Measurements from ENCODE around the gene CDH24. TPM values are rescaled to one million over a fixed set of nuclear protein-coding genes. Genes with fewer than 3 reads are reported as not detected.
"Not testable (repeated sequence)": the region's sequence is repeated elsewhere in the genome, so short reads cannot be mapped to it uniquely, and the experiment has no call there.

Gene CDH24
- polyA plus RNA-seq, 3 donors, result 22.9 to 38.2 (median 23.9) TPM

- no peak for DNase-seq
Observed at GRCh38 chr14:23021889-23022442, 35.4 kb downstream of the CDH24 start.

- DNase-seq, result no peak
Observed at GRCh38 chr14:23021434-23021833, 35.9 kb downstream of the CDH24 start.

GRCh38 chr14:23020143-23021128, 36.9 kb downstream of the CDH24 start:
- DNase-seq, result no peak

- DNase-seq, result no peak
Observed at GRCh38 chr14:23018107-23018506, 39.2 kb downstream of the CDH24 start.

GRCh38 chr14:23017091-23017490, 40.2 kb downstream of the CDH24 start:
- no peak for DNase-seq

DNA sequence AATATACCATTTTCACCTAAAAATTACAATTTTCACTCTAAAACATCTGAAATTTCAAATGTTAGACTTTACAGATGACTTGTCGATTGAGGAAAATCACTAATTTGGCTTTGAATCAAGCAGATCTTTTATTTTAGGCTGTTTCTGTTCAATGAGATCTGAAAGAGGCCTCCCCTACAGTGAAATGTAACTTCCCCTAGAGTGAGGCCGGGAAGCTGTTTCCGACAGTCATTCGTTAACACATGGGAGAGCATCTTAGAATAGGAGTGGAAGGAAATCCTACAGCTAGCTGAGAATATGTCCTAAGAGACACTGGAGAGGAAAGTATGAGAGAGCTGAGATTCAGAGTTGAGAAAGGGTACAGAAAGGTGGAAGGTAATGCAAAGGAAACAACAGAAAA, 41.7 kb downstream of the CDH24 start:
- DNase-seq, result no peak

GRCh38 chr14:23013749-23014054, 43.6 kb downstream of the CDH24 start:
- DNase-seq, result not testable (repeated sequence)

GRCh38 chr14:23013054-23013748, 44.1 kb downstream of the CDH24 start:
- DNase-seq, result no peak

DNA sequence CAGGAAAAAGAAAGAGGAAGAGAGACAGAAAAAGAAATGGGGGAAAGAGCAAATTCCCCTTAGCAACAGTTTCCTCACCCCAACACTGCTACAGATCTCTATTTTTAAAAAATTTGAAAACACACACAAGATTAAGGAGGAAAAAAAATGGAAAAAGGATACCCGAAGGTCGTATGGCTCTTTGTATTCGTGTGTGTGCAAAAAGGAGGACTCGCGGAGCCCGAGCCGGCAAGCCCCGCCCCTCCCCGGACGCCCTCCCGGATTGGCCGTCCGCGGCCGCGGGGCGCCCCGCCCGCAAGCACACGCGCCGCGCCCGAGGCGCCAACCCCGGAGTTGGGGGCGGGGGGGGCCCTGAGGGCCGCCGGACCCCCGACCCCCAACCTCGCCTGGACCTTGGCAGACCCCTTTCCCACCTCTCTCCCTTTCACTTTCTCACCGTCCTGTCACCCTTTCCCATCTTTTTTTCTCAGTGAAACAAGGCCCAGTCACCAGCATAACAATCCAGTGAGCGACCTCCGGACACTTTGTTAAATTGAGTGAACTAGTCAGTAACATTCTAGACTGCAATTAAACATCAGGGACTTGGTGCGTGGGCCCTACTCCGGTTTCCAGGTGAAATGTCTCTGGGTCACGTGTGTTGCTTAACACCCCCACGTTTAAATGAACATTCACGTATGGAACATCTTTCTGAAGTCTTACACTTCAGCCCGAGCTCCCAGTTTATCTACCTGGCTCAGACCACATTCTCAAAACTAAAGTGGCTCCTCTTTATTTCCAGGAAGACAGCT, 47.2 kb downstream of the CDH24 start, which contains the start of gene C14orf93:
Gene C14orf93, minus strand, starts transcription at position 205 of the 788 bp plus-strand sequence. CDS start 11,120 bp downstream, outside the sequence.
- DNase-seq, result peak; percentile 76

DNA sequence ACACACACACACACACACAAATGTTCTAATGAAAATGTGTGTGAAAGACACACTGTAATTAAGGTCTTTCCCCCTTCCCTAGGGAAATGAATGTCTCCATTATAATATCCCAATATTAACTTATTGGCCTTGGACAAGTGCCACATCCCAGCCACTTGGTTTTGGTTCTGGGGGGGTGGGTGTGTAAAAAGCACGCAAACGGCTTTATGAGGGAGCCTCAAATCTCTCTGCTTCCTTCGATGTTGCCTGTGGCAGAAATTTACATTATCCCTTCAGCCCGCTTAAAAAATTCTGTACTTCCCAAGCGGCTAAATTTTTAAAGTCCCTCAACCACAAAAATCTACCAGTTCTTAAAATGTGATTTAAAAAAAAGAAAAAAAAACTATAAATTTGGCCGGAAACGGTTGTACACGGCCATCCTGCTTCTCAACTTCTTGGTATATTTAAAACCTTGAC, 47.8 kb downstream of the CDH24 start:
- DNase-seq, result no peak

- no peak for DNase-seq
Observed at GRCh38 chr14:23008831-23009230, 48.5 kb downstream of the CDH24 start.

GRCh38 chr14:23006544-23007419, 50.5 kb downstream of the CDH24 start:
- peak; percentile 98 for DNase-seq

DNA sequence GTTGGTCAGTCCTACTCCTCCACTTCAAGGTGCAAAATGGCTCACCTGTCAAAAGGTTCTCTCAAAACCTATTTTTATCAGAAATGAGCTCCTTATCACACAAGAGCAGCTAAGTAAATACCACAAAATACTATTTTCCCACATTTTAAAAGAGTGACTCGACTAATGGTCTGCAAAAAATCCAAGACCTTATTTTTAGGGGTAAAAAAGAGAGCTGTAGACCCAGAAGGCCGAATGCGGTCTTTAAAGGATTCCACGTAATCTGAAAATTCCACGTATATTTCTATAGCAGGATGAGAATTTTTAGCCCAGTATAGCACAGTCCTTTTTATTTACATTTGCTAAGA, 51.2 kb downstream of the CDH24 start:
- DNase-seq, result no peak

GRCh38 chr14:23005451-23006187, 51.7 kb downstream of the CDH24 start:
- DNase-seq, result no peak

- DNase-seq, result not testable (repeated sequence)
Observed at GRCh38 chr14:23004274-23004673, 53.0 kb downstream of the CDH24 start.

DNA sequence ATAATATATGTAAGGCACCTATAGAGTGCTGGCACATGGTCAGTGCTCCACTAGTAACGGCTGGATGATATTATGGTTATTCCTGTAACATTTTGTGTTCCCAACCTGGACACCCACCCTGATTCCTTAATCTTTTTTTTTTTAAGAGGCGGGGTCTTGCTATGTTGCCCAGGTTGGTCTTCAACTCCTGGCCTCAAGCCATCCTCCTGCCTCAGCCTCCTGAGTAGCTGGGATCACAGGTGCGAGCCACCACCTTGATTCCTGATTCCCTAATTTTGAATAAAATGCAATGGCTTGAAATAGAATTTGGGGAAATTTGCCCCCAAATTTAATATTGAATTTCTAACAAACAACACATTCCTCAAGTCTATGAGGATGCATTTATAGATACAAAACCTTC, 54.7 kb downstream of the CDH24 start:
- no peak for DNase-seq

GRCh38 chr14:23000860-23001259, 56.5 kb downstream of the CDH24 start:
- DNase-seq, result no peak

DNA sequence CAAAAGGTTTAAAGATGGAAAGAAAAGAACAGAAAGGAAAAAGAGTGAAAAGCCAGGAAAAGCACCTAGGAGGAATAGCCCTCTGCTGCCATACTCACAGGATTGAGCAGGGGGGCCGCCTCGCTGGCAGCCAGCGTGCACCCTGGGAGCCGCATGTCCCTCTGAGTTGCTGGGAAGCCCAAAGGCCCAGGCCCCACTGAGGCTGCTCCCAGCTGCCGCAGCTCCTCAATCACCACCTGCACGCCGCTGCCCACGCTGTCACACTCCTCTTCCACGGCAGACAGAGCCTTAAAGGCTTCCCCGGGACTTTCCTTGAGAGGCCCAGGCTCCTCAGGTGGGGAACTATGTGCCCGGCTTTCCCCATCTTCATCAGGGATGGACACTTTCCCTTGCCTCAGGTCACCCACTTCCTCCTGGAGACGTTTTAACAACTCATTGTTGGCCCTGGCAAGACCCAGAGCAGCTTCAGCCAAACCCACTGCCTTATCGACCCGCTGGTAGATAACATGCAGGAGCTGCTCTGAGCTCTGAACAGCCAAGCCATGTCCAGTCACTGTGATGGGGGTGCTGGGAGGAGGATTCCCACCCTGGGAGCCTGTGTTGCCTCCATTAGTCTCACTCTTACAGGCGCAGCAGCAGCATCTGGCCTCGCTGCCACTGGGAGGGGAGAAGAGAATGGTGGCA, 58.8 kb downstream of the CDH24 start:
- DNase-seq, result no peak

GRCh38 chr14:22997676-22998323, 59.5 kb downstream of the CDH24 start:
- DNase-seq, result no peak
